Liver (tissue), 3 donors: Measurements from ENCODE around the gene NBEA.

Experiments used
- ATF3 ChIP-seq: IDR thresholded peaks from 2 replicates; pipeline ENCODE4 v1.6.1; 2016; ENCODE audit warnings: antibody characterized with exemption
- CTCF ChIP-seq: fragments of 150-350 bp; IDR thresholded peaks from 2 replicates; pipeline ENCODE4 v1.5.1; 2017; ENCODE audit warnings: improper control_type of control experiment, low read depth, low read length; ENCODE audit not compliant: missing input control
- JUND ChIP-seq, 2 donors: IDR thresholded peaks; 2 replicates each; pipeline ENCODE4 v1.6.1; 2016; ENCODE audit warnings: antibody characterized with exemption in 2 of 2
- RAD21 ChIP-seq, 2 donors: IDR thresholded peaks; 2 replicates each; pipeline ENCODE4 v1.6.1; 2016; ENCODE audit warnings: antibody characterized with exemption in 2 of 2, mild to moderate bottlenecking in 2 of 2
- REST ChIP-seq: IDR thresholded peaks from 2 replicates; pipeline ENCODE4 v1.6.1; 2016; ENCODE audit warnings: antibody characterized with exemption, mild to moderate bottlenecking
- TAF1 ChIP-seq: conservative IDR thresholded peaks from 2 replicates; pipeline ENCODE4 v1.6.1; 2016; ENCODE audit warnings: antibody characterized with exemption, mild to moderate bottlenecking
- YY1 ChIP-seq: IDR thresholded peaks from 2 replicates; pipeline ENCODE4 v1.6.1; 2016; ENCODE audit warnings: antibody characterized with exemption, mild to moderate bottlenecking
- donor health status: healthy.
- donor health status: healthy.

GRCh38 chr13:35387682-35388250 is 445.7 kb downstream of the NBEA start:
- no peak for TF ChIP-seq CTCF
- no peak for TF ChIP-seq JUND (IDR thresholded peaks at IDR 0.05)
- no peak for TF ChIP-seq ATF3
- no peak for TF ChIP-seq TAF1
- no peak for TF ChIP-seq YY1
- TF ChIP-seq RAD21 (IDR thresholded peaks at IDR 0.05) = no peak
- TF ChIP-seq REST = no peak
